H1 (cell line): ENCODE results near the gene GAK.
A peak's percentile ranks its signal among the peaks of the same experiment; 100 is the strongest.

ENCODE experiments used
- CEBPB ChIP-seq: IDR thresholded peaks from 2 replicates; pipeline ENCODE4 v1.6.1; 2012; ENCODE audit warnings: low read depth, low read length
- CREB1 ChIP-seq: IDR thresholded peaks from 2 replicates; pipeline ENCODE4 v1.6.1; 2012; ENCODE audit warnings: inconsistent platforms
- CTBP2 ChIP-seq: IDR thresholded peaks from 2 replicates; pipeline ENCODE4 v1.7.0; 2011; ENCODE audit warnings: borderline replicate concordance, mild to moderate bottlenecking, moderate library complexity, mixed read lengths, low read length; ENCODE audit not compliant: insufficient read depth, insufficient read length
- JUN ChIP-seq: IDR thresholded peaks from 2 replicates; pipeline ENCODE4 v1.6.1; 2011; ENCODE audit warnings: low read depth, mild to moderate bottlenecking, improper control_type of control experiment, low read length
- POLR2A ChIP-seq, 2 experiments: IDR thresholded peaks; 1 replicate in 1 of 2; 2 replicates in 1 of 2; pipeline ENCODE4 v1.6.1; 2011; ENCODE audit warnings: low read depth in 2 of 2, low read length in 2 of 2, mild to moderate bottlenecking in 2 of 2; ENCODE audit errors: control extremely low read depth in 1 of 2
- RBBP5 ChIP-seq: IDR thresholded peaks from 2 replicates; pipeline ENCODE4 v1.7.1; 2012; ENCODE audit warnings: low read depth, mild to moderate bottlenecking, inconsistent platforms, low read length, moderate library complexity, borderline replicate concordance
- TAF7 ChIP-seq: optimal IDR thresholded peaks from 2 replicates; pipeline ENCODE3; 2011; ENCODE audit warnings: low read depth, mild to moderate bottlenecking, inconsistent platforms, low read length, moderate library complexity, borderline replicate concordance
- TEAD4 ChIP-seq: IDR thresholded peaks from 2 replicates; pipeline ENCODE4 v1.6.1; 2012; ENCODE audit warnings: low read depth, low read length, inconsistent platforms, mixed read lengths
- TF ChIP-seq, protein P1 (sequence below), 3 experiments: IDR thresholded peaks; 1 replicate in 2 of 3; 2 replicates in 1 of 3; pipeline versions ENCODE4 v1.5.1 to v1.6.1; 2011; ENCODE audit warnings: low read length in 3 of 3, mild to moderate bottlenecking in 3 of 3, inconsistent platforms in 2 of 3, low read depth in 1 of 3, moderate library complexity in 1 of 3; ENCODE audit not compliant: insufficient read depth in 1 of 3; ENCODE audit errors: control extremely low read depth in 1 of 3
- TF ChIP-seq, protein P2 (sequence below): IDR thresholded peaks from 2 replicates; pipeline ENCODE4 v1.6.1; 2012; ENCODE audit warnings: inconsistent platforms
- TF ChIP-seq, protein P3 (sequence below): IDR thresholded peaks from 2 replicates; pipeline ENCODE4 v1.6.1; 2011; ENCODE audit warnings: low read length, improper control_type of control experiment

DNA sequence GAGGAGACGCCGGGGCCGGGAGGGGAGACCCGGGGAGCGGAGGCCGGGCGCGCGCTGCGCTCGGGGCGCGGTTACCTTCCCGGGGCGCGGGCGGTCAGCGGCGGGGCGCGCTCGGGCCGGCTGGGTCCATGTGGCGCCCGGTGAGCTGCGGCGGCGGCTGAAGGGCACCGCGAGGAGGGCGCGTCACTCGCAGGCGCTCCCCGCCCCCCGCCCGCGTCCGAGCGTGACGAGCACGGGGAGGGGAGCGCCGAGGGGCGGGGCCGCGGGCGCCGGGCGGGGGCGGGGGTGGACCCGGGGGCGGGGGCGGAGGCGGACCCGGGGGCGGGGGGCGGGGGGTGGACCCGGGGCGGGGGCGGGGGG, 106.2 kb downstream of the GAK start, which contains the start of gene CPLX1:
- TF ChIP-seq, protein P1, sequence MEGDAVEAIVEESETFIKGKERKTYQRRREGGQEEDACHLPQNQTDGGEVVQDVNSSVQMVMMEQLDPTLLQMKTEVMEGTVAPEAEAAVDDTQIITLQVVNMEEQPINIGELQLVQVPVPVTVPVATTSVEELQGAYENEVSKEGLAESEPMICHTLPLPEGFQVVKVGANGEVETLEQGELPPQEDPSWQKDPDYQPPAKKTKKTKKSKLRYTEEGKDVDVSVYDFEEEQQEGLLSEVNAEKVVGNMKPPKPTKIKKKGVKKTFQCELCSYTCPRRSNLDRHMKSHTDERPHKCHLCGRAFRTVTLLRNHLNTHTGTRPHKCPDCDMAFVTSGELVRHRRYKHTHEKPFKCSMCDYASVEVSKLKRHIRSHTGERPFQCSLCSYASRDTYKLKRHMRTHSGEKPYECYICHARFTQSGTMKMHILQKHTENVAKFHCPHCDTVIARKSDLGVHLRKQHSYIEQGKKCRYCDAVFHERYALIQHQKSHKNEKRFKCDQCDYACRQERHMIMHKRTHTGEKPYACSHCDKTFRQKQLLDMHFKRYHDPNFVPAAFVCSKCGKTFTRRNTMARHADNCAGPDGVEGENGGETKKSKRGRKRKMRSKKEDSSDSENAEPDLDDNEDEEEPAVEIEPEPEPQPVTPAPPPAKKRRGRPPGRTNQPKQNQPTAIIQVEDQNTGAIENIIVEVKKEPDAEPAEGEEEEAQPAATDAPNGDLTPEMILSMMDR (IDR thresholded peaks at IDR 0.05; ENCODE audit: control extremely low read depth in 1 of 3, insufficient read depth in 1 of 3, low read depth in 1 of 3, low read length in 3 of 3) = no peak
- TF ChIP-seq CEBPB (no peak), POLR2A (IDR thresholded peaks at IDR 0.05; ENCODE audit: control extremely low read depth in 1 of 2, low read depth in 2 of 2, low read length in 2 of 2) (no peak), JUN (no peak), CREB1 (peak; percentile 59; the same call in 1 of the 2 replicates), RBBP5 (no peak), TEAD4 (no peak), CTBP2 (no peak), TAF7 (no peak)
- TF ChIP-seq, protein P2, sequence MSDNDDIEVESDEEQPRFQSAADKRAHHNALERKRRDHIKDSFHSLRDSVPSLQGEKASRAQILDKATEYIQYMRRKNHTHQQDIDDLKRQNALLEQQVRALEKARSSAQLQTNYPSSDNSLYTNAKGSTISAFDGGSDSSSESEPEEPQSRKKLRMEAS = no peak
- TF ChIP-seq, protein P3, sequence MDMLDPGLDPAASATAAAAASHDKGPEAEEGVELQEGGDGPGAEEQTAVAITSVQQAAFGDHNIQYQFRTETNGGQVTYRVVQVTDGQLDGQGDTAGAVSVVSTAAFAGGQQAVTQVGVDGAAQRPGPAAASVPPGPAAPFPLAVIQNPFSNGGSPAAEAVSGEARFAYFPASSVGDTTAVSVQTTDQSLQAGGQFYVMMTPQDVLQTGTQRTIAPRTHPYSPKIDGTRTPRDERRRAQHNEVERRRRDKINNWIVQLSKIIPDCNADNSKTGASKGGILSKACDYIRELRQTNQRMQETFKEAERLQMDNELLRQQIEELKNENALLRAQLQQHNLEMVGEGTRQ = no peak
